HG02852 (cell line): ENCODE data around the gene EPHA5.

ENCODE experiments used
- ATAC-seq: cut with Tn5 transposase; IDR thresholded peaks from one replicate; pipeline ENCODE4 v1.9.1; 2021; ENCODE audit warnings: mild to moderate bottlenecking, moderate library complexity; ENCODE audit not compliant: unreplicated experiment

EPHA5 gene

DNA sequence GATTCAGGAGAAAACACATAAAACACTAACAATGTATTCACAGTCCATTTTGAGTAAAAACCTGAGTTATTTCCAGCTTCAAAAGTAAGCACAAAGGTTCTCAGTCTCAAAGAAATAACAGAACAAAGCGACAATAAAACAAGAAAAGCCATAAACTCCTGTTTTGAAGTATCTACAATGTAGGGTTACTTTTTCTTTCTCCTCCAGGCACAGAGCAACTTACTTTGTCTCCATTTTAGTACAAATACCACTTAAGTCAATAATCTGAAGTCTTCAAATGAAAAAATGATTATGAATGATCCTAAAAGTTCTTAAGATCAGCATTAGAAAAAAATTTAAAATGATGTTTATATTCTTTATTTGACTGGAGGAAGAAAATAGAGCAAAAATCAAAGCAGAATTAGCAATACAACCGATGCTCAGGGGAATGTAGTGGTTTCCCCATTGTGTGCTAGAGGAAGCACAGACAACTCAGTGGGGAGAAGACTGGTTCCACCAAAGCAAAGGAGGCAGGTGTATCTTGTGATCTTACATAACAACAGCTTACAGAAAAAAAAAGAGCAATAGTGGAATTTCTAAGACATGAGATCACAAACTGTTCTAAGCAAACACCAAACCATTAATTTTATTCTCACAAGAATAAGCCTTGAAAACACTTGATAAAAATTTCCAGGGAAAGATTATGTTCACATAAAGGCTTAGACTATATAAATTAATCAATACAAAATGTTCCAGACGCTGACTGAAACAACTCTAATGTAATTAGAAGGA, 35.1 kb downstream of the EPHA5 start:
- ATAC-seq, result no peak

DNA sequence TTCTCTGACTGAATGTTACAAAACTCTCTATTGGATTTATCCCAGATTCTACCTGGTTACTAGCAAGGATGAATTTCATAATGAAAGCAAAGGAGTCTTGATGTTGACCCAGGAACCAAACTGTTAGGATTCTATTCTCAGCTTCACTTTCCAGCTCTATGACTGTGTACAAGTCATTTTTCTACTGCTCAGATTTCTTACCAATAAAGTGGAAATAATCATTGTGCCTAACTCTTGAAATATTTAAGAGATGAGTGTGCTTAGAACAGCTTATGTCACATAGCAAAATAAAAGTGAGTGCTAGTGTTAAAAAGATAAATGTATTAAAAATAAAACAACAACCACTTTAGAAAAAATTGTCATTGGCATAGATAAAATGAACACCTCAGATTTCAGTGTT, 45.6 kb downstream of the EPHA5 start:
- ATAC-seq, result no peak

GRCh38 chr4:65623506-65623905, 46.8 kb downstream of the EPHA5 start:
- ATAC-seq, result no peak

- no peak for ATAC-seq
Observed at GRCh38 chr4:65617416-65617815, 52.9 kb downstream of the EPHA5 start.

GRCh38 chr4:65604515-65604914, 65.8 kb downstream of the EPHA5 start:
- no peak for ATAC-seq

DNA sequence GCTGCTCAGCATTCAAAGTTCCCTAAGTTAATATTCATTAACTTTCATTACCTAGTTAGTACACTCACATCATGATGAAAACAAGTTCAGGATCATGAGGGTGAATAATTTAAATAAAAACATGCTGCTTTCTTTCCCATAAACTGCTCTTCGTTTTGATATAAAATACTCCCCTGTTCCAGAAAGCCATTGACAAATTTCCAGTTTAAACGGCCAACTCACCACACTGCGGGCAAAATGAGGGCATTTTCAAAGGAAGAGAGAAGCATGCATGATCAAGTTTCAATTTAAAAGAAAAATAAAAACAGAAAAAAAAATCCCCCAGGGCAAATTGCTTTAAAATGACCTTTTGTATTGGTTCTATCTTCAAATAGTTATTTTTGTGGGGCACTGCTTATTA, 69.6 kb downstream of the EPHA5 start:
- no peak for ATAC-seq

DNA sequence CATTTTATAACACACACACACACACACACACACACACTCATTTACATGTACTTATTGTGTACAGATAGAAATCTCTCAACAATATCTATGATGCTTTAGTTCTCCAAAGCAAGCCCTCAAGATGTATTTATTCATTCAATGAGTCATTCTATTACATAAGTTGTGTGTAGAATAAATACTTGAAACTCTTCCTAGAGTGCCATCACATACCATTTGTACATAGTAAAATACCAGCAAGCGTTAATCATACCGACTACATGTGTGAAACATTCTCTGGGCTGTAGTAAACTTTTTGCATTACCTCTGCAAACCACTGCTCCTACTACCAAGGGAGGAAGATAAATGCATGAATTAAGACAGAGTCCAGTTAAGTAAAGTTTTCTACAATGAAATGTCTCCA, 70.9 kb downstream of the EPHA5 start:
- no peak for ATAC-seq

GRCh38 chr4:65597697-65598096, 72.6 kb downstream of the EPHA5 start:
- no peak for ATAC-seq

GRCh38 chr4:65592089-65592488, 78.2 kb downstream of the EPHA5 start:
- no peak for ATAC-seq

- ATAC-seq, result no peak
Observed at GRCh38 chr4:65589921-65590320, 80.4 kb downstream of the EPHA5 start.

DNA sequence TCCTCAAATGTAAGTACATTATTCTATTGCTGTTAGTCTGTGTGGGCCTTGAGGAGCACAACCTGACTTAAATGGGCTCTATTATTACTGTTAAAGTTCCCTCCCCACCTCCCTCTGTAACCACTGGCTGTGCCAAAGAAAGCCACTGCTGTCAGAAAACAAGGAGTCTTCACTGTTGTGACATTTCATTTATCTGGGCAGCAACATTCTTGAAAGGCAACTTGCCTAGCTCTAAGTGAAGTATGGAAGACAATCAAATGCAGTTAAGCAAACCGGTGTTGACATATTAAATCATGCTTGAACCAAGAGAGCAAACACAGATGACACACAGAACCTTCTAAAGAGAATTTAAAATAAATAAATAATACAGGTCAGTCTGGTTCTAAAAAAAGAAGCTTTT, 81.0 kb downstream of the EPHA5 start:
- no peak for ATAC-seq

- ATAC-seq, result no peak
Observed at GRCh38 chr4:65580551-65580950, 89.7 kb downstream of the EPHA5 start.

- ATAC-seq, result no peak
Observed at GRCh38 chr4:65566473-65566872, 103.8 kb downstream of the EPHA5 start.

DNA sequence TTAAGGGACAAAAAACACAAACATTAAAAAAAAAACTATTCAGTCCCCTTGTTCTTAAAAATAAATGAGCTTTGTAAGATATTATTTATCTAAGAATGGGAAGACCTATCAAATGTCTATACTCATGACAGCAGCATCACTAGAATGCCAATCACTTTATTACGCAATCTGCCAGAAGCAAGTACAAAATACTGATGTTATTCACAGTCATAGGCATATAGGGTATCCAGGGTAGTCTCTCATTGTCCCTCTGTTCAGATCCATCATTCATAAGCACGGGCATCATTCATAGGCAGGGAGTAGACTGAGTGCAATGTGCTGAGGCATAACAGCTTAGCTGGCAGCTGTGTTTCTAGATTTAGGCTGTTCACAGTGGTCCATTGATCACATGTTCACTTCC, 109.1 kb downstream of the EPHA5 start:
- no peak for ATAC-seq

- ATAC-seq, result no peak
Observed at GRCh38 chr4:65559270-65559669, 111.0 kb downstream of the EPHA5 start.

DNA sequence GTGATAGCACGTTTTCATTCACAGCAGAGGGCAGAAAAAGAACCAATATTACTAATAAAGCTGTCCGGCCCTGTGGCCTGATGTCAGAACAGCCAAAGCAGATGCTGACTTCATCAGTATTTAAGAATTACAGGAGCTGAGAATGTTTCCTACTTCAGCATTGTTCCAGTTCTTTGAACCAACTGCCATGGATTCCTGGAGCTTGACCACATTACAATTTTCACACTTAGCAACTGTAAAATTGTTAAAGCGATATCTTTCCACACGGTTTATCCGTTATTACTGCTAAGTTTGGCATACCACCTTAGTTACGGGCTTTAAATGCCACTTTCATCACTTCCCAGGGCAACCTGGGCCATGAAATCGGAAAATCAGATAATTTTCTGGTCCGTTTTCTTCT, 118.2 kb downstream of the EPHA5 start:
- ATAC-seq, result no peak

DNA sequence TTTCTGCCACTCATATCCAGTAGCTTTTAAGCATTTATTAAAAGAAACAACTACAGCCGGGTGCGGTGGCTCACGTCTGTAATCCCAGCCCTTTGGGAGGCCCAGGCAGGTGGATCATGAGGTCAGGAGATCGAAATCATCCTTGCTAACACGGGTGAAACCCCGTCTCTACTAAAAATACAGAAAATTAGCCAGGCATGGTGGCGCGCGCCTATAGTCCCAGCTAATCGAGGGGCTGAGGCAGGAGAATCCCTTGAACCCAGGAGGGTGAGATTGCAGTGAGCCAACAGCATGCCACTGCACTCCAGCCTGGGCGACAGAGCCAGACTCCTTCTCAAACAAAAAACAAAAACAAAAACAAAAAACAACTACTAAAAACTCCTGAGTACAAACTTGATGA, 119.8 kb downstream of the EPHA5 start:
- ATAC-seq, result no peak

DNA sequence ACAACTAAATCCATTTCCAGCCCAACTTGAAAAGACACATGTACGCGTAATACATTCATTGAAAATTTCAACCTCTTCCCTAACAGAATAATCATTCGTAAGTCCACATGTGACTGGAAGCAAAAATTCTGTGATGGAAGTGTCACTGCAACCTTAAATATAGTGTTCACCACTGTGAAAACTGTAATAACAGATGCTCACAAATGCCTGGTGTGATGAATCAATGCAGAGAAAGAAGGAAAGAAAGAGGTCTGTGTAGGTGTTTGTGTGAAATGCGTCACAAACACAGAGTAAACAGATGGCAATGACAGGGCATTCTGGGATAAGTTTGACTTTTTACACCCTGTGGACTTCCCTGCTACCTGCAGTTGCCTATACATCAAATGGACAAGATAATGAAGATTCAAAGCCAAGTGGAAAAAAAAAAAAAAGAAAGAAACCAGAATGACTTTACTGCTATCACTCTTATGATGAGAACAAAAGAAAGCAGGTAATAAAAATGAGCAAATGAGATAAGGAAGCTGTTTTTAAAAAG, 123.3 kb downstream of the EPHA5 start:
- no peak for ATAC-seq

DNA sequence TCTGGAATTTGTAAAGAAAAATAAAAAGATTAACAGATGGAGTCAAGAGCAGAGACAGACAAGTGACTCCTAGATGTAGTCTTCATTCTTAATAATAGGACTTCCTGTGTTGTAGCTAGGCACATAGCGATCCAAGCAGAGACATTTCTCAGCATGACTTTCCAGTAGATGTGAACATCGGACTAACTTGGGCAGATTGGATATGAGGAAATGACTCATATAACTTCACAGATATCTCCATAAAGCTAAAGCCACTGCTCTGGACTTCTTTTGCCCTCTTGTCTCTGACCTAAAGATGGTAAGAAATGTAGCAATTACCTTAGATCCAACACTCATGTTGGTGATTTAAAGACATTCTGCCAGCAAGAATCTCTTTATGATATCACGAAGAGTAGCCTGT, 131.7 kb downstream of the EPHA5 start:
- ATAC-seq, result no peak

DNA sequence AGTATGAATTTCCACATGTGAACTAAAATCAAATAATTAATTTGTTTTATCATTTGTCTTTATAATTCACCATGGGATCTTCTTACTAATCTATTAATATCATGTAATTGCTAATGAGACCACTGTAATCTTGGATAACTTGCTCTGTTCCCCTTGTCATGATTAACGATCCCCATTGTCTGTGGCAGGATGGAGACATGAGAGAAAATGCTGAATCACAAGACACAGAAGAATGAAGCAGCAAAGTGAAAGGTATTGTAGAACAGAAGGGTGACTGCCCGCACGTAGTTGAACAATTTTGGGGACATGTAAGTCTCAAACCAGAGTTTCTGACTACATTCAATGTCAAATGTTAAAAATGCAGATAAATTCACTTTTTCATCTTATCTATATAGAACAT, 135.2 kb downstream of the EPHA5 start:
- no peak for ATAC-seq

DNA sequence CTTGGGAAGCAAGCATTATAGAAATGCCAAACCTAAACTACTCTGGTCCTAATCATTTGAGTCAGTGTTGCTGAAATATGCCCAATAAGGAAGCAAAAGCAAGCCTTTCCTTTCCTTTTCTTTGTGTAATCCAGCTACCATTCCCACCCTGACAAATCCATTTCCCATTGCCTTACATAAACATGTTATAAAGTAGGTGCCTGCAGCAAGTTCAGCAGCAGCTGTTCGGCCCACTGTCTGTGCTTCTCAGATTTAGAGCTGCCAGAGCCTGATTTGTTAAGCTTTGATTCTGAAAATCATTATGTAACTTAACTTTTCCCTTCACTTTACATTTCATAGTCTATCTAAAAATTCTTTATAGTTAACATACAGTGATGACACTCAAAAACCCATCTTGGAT, 148.6 kb downstream of the EPHA5 start:
- ATAC-seq, result no peak

DNA sequence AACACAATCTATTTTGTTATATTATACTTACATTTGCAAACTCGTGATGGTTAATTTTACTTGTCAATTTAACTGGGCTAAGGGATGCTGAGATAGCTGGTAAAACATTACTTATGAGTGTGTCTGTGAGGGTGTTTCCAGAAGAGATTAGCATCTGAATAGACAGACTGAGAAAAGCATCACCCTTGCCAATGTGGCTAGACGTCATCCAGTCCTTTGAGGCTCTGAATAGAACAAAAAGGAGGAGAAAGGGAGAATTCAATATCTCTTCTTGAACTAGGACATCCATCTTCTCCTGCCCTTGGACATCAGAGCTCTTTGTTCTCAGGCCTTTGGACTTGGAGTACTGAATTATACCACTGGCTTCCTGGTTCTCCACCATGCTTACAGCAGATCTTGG, 154.6 kb downstream of the EPHA5 start:
- ATAC-seq, result no peak

DNA sequence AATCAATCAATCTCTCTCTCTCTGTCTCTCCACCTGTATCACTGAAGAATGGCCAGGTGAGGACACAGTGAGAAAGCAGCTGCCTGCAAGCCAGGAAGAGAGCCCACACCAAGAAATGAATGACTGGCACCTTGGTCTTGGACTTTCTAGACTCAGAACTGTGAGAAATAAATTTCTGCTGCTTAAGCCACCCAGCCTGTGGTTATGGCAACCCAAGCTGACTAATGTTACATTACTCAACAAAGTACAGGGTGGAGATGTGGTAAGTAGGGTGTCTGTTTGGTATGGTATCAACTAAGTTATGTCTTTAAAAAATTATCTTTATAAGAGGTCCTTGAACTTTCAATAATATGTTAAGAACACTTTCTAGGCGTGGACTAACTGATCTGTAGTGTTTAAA, 159.3 kb downstream of the EPHA5 start:
- no peak for ATAC-seq
